ENCODE measurements around the gene KDM4B. TPM values are rescaled to one million over a fixed set of nuclear protein-coding genes. Genes with fewer than 3 reads are reported as not detected.

Gene KDM4B
- total and polyA plus RNA-seq, 2 of the 8 experiments (the other 6 are each of a cell fraction or from before 2014, with no cell fraction given): 12.0 to 31.9 TPM

- TF ChIP-seq RNF2 (IDR thresholded peaks at IDR 0.05; ENCODE audit: borderline replicate concordance, low read depth, low read length, missing control alignments, poor library complexity, severe bottlenecking) (no peak), CREB1 (IDR thresholded peaks at IDR 0.05) (peak; percentile 24; the same call in 1 of the 2 replicates), ATF3 (IDR thresholded peaks at IDR 0.05; ENCODE audit: insufficient read depth, low read depth, low read length) (no peak), YY1 (IDR thresholded peaks at IDR 0.05; ENCODE audit: low read depth, low read length) (no peak), GABPA (IDR thresholded peaks at IDR 0.05; ENCODE audit: borderline replicate concordance, insufficient read depth, low read length) (peak; percentile 84; the same call in 1 of the 2 replicates), CHD2 (IDR thresholded peaks at IDR 0.05; ENCODE audit: low read length) (no peak), GTF2F1 (IDR thresholded peaks at IDR 0.05; ENCODE audit: borderline replicate concordance, low read depth, low read length) (no peak), NRF1 (IDR thresholded peaks at IDR 0.05; ENCODE audit: low read depth, low read length) (no peak), SIX5 (IDR thresholded peaks at IDR 0.05; ENCODE audit: low read depth, low read length) (no peak), NANOG (IDR thresholded peaks at IDR 0.05; ENCODE audit: insufficient read depth, low read depth, low read length, poor library complexity, severe bottlenecking) (no peak), KDM1A (IDR thresholded peaks at IDR 0.05; ENCODE audit: borderline replicate concordance, low read length) (no peak), POLR2AphosphoS5 (IDR thresholded peaks at IDR 0.05; ENCODE audit: low read depth, low read length) (no peak), SP4 (IDR thresholded peaks at IDR 0.05; ENCODE audit: low read length) (no peak), RBBP5 (IDR thresholded peaks at IDR 0.05; ENCODE audit: borderline replicate concordance, low read depth, low read length) (no peak), JUN (IDR thresholded peaks at IDR 0.05; ENCODE audit: low read depth, low read length) (no peak), TCF12 (IDR thresholded peaks at IDR 0.05; ENCODE audit: low read depth, low read length) (no peak), CEBPB (IDR thresholded peaks at IDR 0.05; ENCODE audit: low read depth, low read length) (no peak), BACH1 (IDR thresholded peaks at IDR 0.05; ENCODE audit: low read length) (0 out of 2 replicates have a peak, but pooled peaks have one; percentile 26), EGR1 (IDR thresholded peaks at IDR 0.05; ENCODE audit: borderline replicate concordance, low read depth, low read length) (0 out of 2 replicates have a peak, but pooled peaks have one; percentile 26), CBX8 (IDR thresholded peaks at IDR 0.05; ENCODE audit: borderline replicate concordance, low read depth, low read length) (no peak), TBP (IDR thresholded peaks at IDR 0.05; ENCODE audit: low read depth, low read length) (0 out of 2 replicates have a peak, but pooled peaks have one; percentile 18), RXRA (IDR thresholded peaks at IDR 0.05; ENCODE audit: insufficient read depth, low read depth, low read length) (no peak)
- TF ChIP-seq, protein P1, sequence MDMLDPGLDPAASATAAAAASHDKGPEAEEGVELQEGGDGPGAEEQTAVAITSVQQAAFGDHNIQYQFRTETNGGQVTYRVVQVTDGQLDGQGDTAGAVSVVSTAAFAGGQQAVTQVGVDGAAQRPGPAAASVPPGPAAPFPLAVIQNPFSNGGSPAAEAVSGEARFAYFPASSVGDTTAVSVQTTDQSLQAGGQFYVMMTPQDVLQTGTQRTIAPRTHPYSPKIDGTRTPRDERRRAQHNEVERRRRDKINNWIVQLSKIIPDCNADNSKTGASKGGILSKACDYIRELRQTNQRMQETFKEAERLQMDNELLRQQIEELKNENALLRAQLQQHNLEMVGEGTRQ (IDR thresholded peaks at IDR 0.05; ENCODE audit: low read length): peak; percentile 27; the same call in 1 of the 2 replicates
Measured at GRCh38 chr19:5048091-5048726, 79.3 kb downstream of the KDM4B start (continued).
